Measurements from ENCODE around the gene GABPB2. TPM values are rescaled to one million over a fixed set of nuclear protein-coding genes. Genes with fewer than 3 reads are reported as not detected.

Gene GABPB2
- total and polyA plus RNA-seq, 2 donors (not counting 1 experiment from before 2014, with no cell fraction given), result 13.9 to 14.9 TPM

GRCh38 chr1:151143986-151144385 is 73.4 kb downstream of the GABPB2 start:
- Histone ChIP-seq H3K79me2 (ENCODE audit: control insufficient read depth, insufficient read depth, low read length) (no peaks in the 10 kb centered on the region), H3K36me3 (ENCODE audit: control insufficient read depth, insufficient read depth, low read length) (no peaks in the 10 kb centered on the region), H3K27me3 (ENCODE audit: control insufficient read depth, insufficient read depth, low read length) (peaks cover 3% of the 10 kb centered on the region), H2AFZ (ENCODE audit: low read length) (no peak overlapping the region), H3K4me3 (replicated peaks in 1 of 4; ENCODE audit: control extremely low read depth in 1 of 4, insufficient read depth in 1 of 4, low read depth in 3 of 4, low read length in 4 of 4) (no peak overlapping the region), H4K20me1 (ENCODE audit: control insufficient read depth, extremely low read depth, insufficient read depth, low read length) (no peaks in the 10 kb centered on the region), H3K9ac (ENCODE audit: insufficient read depth, low read length) (no peak overlapping the region), H3K27ac (ENCODE audit: insufficient read depth, low read length) (no peak overlapping the region), H3K4me2 (ENCODE audit: extremely low read depth, insufficient read depth, low read length) (no peak overlapping the region), H3K4me1 (ENCODE audit: control insufficient read depth, extremely low read depth, insufficient read depth, low read length) (peaks cover 10% of the 10 kb centered on the region), H3K9me3 (ENCODE audit: control insufficient read depth, insufficient read depth, low read depth, low read length) (no peaks in the 10 kb centered on the region)
- DNase-seq (ENCODE audit: low read depth in 2 of 2), result no peak
- TF ChIP-seq EZH2 (IDR thresholded peaks at IDR 0.05; ENCODE audit: low read length, missing control alignments), result no peak
- no peak for TF ChIP-seq CTCF (conservative IDR thresholded peaks at IDR 0.05 in 1 of 2, IDR thresholded peaks at IDR 0.05 in 1 of 2; ENCODE audit: low read depth in 1 of 2, low read length in 2 of 2)

GRCh38 chr1:151144474-151145303 is 74.1 kb downstream of the GABPB2 start:
- DNase-seq (ENCODE audit: low read depth in 2 of 2), result peak in 1 of 2 donors; percentile 5
- Histone ChIP-seq H4K20me1 (ENCODE audit: control insufficient read depth, extremely low read depth, insufficient read depth, low read length) (no peaks in the 10 kb centered on the region), H3K79me2 (ENCODE audit: control insufficient read depth, insufficient read depth, low read length) (no peaks in the 10 kb centered on the region), H3K4me1 (ENCODE audit: control insufficient read depth, extremely low read depth, insufficient read depth, low read length) (peaks cover 10% of the 10 kb centered on the region), H3K27me3 (ENCODE audit: control insufficient read depth, insufficient read depth, low read length) (peaks cover 3% of the 10 kb centered on the region), H2AFZ (ENCODE audit: low read length) (no peak overlapping the region), H3K36me3 (ENCODE audit: control insufficient read depth, insufficient read depth, low read length) (no peaks in the 10 kb centered on the region), H3K9ac (ENCODE audit: insufficient read depth, low read length) (no peak overlapping the region), H3K27ac (ENCODE audit: insufficient read depth, low read length) (no peak overlapping the region), H3K4me2 (ENCODE audit: extremely low read depth, insufficient read depth, low read length) (no peak overlapping the region), H3K4me3 (replicated peaks in 1 of 4; ENCODE audit: control extremely low read depth in 1 of 4, insufficient read depth in 1 of 4, low read depth in 3 of 4, low read length in 4 of 4) (no peak overlapping the region), H3K9me3 (ENCODE audit: control insufficient read depth, insufficient read depth, low read depth, low read length) (no peaks in the 10 kb centered on the region)
- TF ChIP-seq CTCF (conservative IDR thresholded peaks at IDR 0.05 in 1 of 2, IDR thresholded peaks at IDR 0.05 in 1 of 2; ENCODE audit: low read depth in 1 of 2, low read length in 2 of 2) (no peak), EZH2 (IDR thresholded peaks at IDR 0.05; ENCODE audit: low read length, missing control alignments) (no peak)

GRCh38 chr1:151145304-151146071 is 74.9 kb downstream of the GABPB2 start:
- H3K4me3 ChIP-seq (replicated peaks in 1 of 4; ENCODE audit: control extremely low read depth in 1 of 4, insufficient read depth in 1 of 4, low read depth in 3 of 4, low read length in 4 of 4), result peak overlapping the region; percentile 43 to 69 (median 60)
- H3K9ac ChIP-seq (ENCODE audit: insufficient read depth, low read length), result peak overlapping the region; percentile 23
- DNase-seq (ENCODE audit: low read depth in 2 of 2), result peak; percentile 4 to 15
- H3K4me2 ChIP-seq (ENCODE audit: extremely low read depth, insufficient read depth, low read length), result peak overlapping the region; percentile 97
- H3K4me1 ChIP-seq (ENCODE audit: control insufficient read depth, extremely low read depth, insufficient read depth, low read length), result peaks cover 10% of the 10 kb centered on the region
- peak overlapping the region; percentile 78 for H2AFZ ChIP-seq (ENCODE audit: low read length)
- peak; percentile 42 for TF ChIP-seq EZH2 (IDR thresholded peaks at IDR 0.05; ENCODE audit: low read length, missing control alignments)
- TF ChIP-seq CTCF (conservative IDR thresholded peaks at IDR 0.05 in 1 of 2, IDR thresholded peaks at IDR 0.05 in 1 of 2; ENCODE audit: low read depth in 1 of 2, low read length in 2 of 2), result no peak
- H4K20me1 ChIP-seq (ENCODE audit: control insufficient read depth, extremely low read depth, insufficient read depth, low read length), result no peaks in the 10 kb centered on the region
- H3K27me3 ChIP-seq (ENCODE audit: control insufficient read depth, insufficient read depth, low read length), result peaks cover 3% of the 10 kb centered on the region
- no peaks in the 10 kb centered on the region for H3K9me3 ChIP-seq (ENCODE audit: control insufficient read depth, insufficient read depth, low read depth, low read length)
- H3K79me2 ChIP-seq (ENCODE audit: control insufficient read depth, insufficient read depth, low read length), result no peaks in the 10 kb centered on the region
- no peak overlapping the region for H3K27ac ChIP-seq (ENCODE audit: insufficient read depth, low read length)
- H3K36me3 ChIP-seq (ENCODE audit: control insufficient read depth, insufficient read depth, low read length), result no peaks in the 10 kb centered on the region

Measured in fibroblast of lung (primary cell).